ENCODE measurements around the gene NKPD1.

DNA sequence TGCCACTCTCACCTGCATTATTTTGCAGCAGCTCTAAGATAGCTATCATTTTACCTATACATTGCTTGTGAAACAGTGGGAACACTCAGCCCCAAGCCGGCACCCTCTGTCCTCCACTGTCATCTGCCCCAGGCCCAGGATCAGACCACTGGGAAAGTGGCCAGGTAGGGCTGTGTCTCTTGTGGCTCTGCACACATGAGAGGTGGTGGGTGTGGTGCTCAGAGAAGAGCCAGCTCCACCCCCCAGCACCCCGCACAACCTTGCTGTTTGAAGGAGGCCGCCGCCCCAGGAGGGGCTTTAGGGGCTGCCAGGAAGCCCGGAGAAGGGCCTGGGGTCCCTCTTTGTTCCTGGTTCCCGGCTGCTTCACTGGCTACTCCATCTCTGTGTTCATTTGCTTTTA is 41.2 kb downstream of the NKPD1 start:
- TF ChIP-seq CREB1 (IDR thresholded peaks at IDR 0.05; ENCODE audit: low read depth) = no peak
- no peak for TF ChIP-seq YY1 (IDR thresholded peaks at IDR 0.05; ENCODE audit: low read depth)
- no peak for TF ChIP-seq EGR1 (IDR thresholded peaks at IDR 0.05)
